H1 (cell line): ENCODE data around the gene FAM136A. TPM values are rescaled to one million over a fixed set of nuclear protein-coding genes. Genes with fewer than 3 reads are reported as not detected.

Experiments
- CTCF ChIA-PET: fragments of 300-600 bp; sonication (Branson Sonifier 250); formaldehyde crosslinking; loops from one replicate; lab custom pipeline; 2021; ENCODE audit not compliant: partially characterized antibody; lab: Charles Lee
- POLR2A ChIA-PET: fragments of 300-600 bp; sonication (Branson Sonifier 250); formaldehyde crosslinking; loops from one replicate; lab custom pipeline; 2021; ENCODE audit warnings: inconsistent platforms; ENCODE audit not compliant: partially characterized antibody; lab: Charles Lee
- DNase-seq, 2 experiments: peaks; one replicate each; pipeline versions ENCODE4 v3.0.0 to v3.0.0-alpha.2; 2010 to 2022; ENCODE audit warnings: low spot score in 2 of 2, low read depth in 1 of 2, mixed read lengths in 1 of 2
- FAIRE-seq: peaks from 2 replicates; lab custom pipeline; 2011; peaks lifted over from hg19 to GRCh38; lab: Jason Lieb, UNC
- H2AFZ ChIP-seq: 2 replicates; pipeline ENCODE4 v1.8.1; 2012; ENCODE audit warnings: low read length, inconsistent platforms
- H2AK5ac ChIP-seq: 2 replicates; pipeline ENCODE4 v1.6.1; 2013; ENCODE audit warnings: low read depth, low read length
- H2BK120ac ChIP-seq: replicated peaks from 2 replicates; pipeline ENCODE3; 2013; ENCODE audit warnings: low read depth, low read length, inconsistent platforms
- H2BK12ac ChIP-seq: 2 replicates; pipeline ENCODE4 v1.6.1; 2013; ENCODE audit warnings: low read depth, low read length
- H2BK15ac ChIP-seq: 2 replicates; pipeline ENCODE4 v1.6.1; 2013; ENCODE audit warnings: low read length
- H2BK20ac ChIP-seq: 2 replicates; pipeline ENCODE4 v1.6.1; 2013; ENCODE audit warnings: low read length
- H2BK5ac ChIP-seq: 2 replicates; pipeline ENCODE4 v1.6.1; 2013; ENCODE audit warnings: low read depth, low read length
- H3K14ac ChIP-seq: 2 replicates; pipeline ENCODE4 v1.6.1; 2013; ENCODE audit warnings: inconsistent platforms; ENCODE audit not compliant: insufficient read length
- H3K18ac ChIP-seq: 2 replicates; pipeline ENCODE4 v1.6.1; 2013; ENCODE audit warnings: low read length; ENCODE audit errors: extremely low read depth
- H3K23ac ChIP-seq: 2 replicates; pipeline ENCODE4 v1.6.1; 2013; ENCODE audit warnings: inconsistent platforms; ENCODE audit not compliant: insufficient read length
- H3K23me2 ChIP-seq: 2 replicates; pipeline ENCODE4 v1.6.1; 2013; ENCODE audit warnings: low read depth, low read length
- H3K27ac ChIP-seq: 2 replicates; pipeline ENCODE4 v1.6.1; 2011; ENCODE audit warnings: low read depth, low read length, inconsistent platforms
- H3K27me3 ChIP-seq, 4 experiments: replicated peaks in 1 of 4; 1 replicate in 1 of 4; 2 replicates in 3 of 4; pipeline versions ENCODE4 v1.6.1 to v1.8.1; 2011 to 2013; ENCODE audit warnings: low read length in 3 of 4, mild to moderate bottlenecking in 3 of 4, inconsistent platforms in 2 of 4, mixed read lengths in 2 of 4, moderate library complexity in 1 of 4; ENCODE audit not compliant: control insufficient read depth in 3 of 4, insufficient read depth in 3 of 4; ENCODE audit errors: extremely low read depth in 1 of 4
- H3K36me3 ChIP-seq, 4 experiments: 2 replicates each; pipeline versions ENCODE4 v1.6.1 to v1.8.1; 2011 to 2013; ENCODE audit warnings: mild to moderate bottlenecking in 4 of 4, low read length in 3 of 4, moderate library complexity in 2 of 4, control low read depth in 1 of 4, inconsistent platforms in 1 of 4; ENCODE audit not compliant: insufficient read depth in 4 of 4, control insufficient read depth in 2 of 4
- H3K4ac ChIP-seq: replicated peaks from 2 replicates; pipeline ENCODE3; 2013; ENCODE audit warnings: low read length, low read depth, mixed read lengths, inconsistent platforms; ENCODE audit not compliant: insufficient read length
- H3K4me1 ChIP-seq, 4 experiments: replicated peaks in 1 of 4; 1 replicate in 1 of 4; 2 replicates in 3 of 4; pipeline versions ENCODE4 v1.6.1 to v1.8.1; 2011 to 2013; ENCODE audit warnings: low read length in 3 of 4, inconsistent platforms in 2 of 4, mixed read lengths in 1 of 4; ENCODE audit not compliant: insufficient read depth in 4 of 4, control insufficient read depth in 3 of 4
- H3K4me2 ChIP-seq, 2 experiments: 2 replicates each; pipeline versions ENCODE4 v1.6.1 to v1.8.1; 2011 to 2013; ENCODE audit warnings: low read depth in 2 of 2, low read length in 2 of 2, control low read depth in 1 of 2, inconsistent platforms in 1 of 2, mild to moderate bottlenecking in 1 of 2; ENCODE audit not compliant: insufficient read depth in 1 of 2
- H3K4me3 ChIP-seq, 4 experiments: fragments of 200-600, 300-600 bp in 1 of 4; sonication (generic), shearing (Covaris generic), sonication (Bioruptor Twin) in 1 of 4; 2 replicates each; pipeline versions ENCODE4 v1.5.1 to v1.8.1; 2011 to 2016; ENCODE audit warnings: low read length in 4 of 4, low read depth in 3 of 4, control low read depth in 2 of 4, inconsistent platforms in 2 of 4, mild to moderate bottlenecking in 2 of 4, mixed read lengths in 1 of 4, moderate library complexity in 1 of 4; ENCODE audit not compliant: insufficient read depth in 2 of 4; ENCODE audit errors: extremely low read depth in 1 of 4
- H3K56ac ChIP-seq: replicated peaks from 2 replicates; pipeline ENCODE3; 2013; ENCODE audit warnings: low read depth, mild to moderate bottlenecking, mixed read lengths, low read length, inconsistent platforms; ENCODE audit not compliant: insufficient read length
- H3K79me1 ChIP-seq: 2 replicates; pipeline ENCODE4 v1.6.1; 2013; ENCODE audit warnings: low read depth, low read length, control low read depth
- H3K79me2 ChIP-seq, 2 experiments: 2 replicates each; pipeline versions ENCODE4 v1.6.1 to v1.8.1; 2012 to 2013; ENCODE audit warnings: low read length in 2 of 2, mild to moderate bottlenecking in 2 of 2, inconsistent platforms in 1 of 2; ENCODE audit not compliant: insufficient read depth in 2 of 2, control insufficient read depth in 1 of 2
- H3K9ac ChIP-seq, 4 experiments: replicated peaks in 1 of 4; 1 replicate in 1 of 4; 2 replicates in 3 of 4; pipeline versions ENCODE4 v1.6.1 to v1.8.1; 2011 to 2013; ENCODE audit warnings: low read depth in 3 of 4, low read length in 3 of 4, control low read depth in 2 of 4, mild to moderate bottlenecking in 2 of 4, moderate library complexity in 2 of 4, inconsistent platforms in 1 of 4; ENCODE audit errors: extremely low read depth in 1 of 4
- H3K9me3 ChIP-seq, 2 experiments: 2 replicates each; pipeline versions ENCODE4 v1.6.1 to v1.8.1; 2012 to 2013; ENCODE audit warnings: mild to moderate bottlenecking in 2 of 2, moderate library complexity in 2 of 2, control low read depth in 1 of 2, inconsistent platforms in 1 of 2, low read depth in 1 of 2, low read length in 1 of 2, mixed read lengths in 1 of 2; ENCODE audit not compliant: insufficient read depth in 2 of 2
- H4K20me1 ChIP-seq, 2 experiments: replicated peaks in 1 of 2; 2 replicates each; pipeline versions ENCODE3 to v1.8.1; 2011 to 2013; ENCODE audit warnings: inconsistent platforms in 2 of 2, low read length in 2 of 2, mild to moderate bottlenecking in 1 of 2; ENCODE audit not compliant: insufficient read depth in 2 of 2, control insufficient read depth in 1 of 2
- H4K5ac ChIP-seq: 2 replicates; pipeline ENCODE4 v1.6.1; 2013; ENCODE audit warnings: low read length, low read depth, mixed read lengths, inconsistent platforms; ENCODE audit not compliant: insufficient read length
- H4K8ac ChIP-seq: 2 replicates; pipeline ENCODE4 v1.8.0; 2013; ENCODE audit warnings: mild to moderate bottlenecking, moderate library complexity, low read length, inconsistent platforms; ENCODE audit not compliant: insufficient read depth; ENCODE audit errors: extremely low read depth
- H4K91ac ChIP-seq: replicated peaks from 2 replicates; pipeline ENCODE3; 2013; ENCODE audit warnings: low read length, mixed read lengths, inconsistent platforms; ENCODE audit not compliant: insufficient read length
- BRCA1 ChIP-seq: IDR thresholded peaks from 2 replicates; pipeline ENCODE4 v1.6.1; 2012; ENCODE audit warnings: low read depth, low read length, improper control_type of control experiment
- CBX5 ChIP-seq: fragments of 300-800, 300-1000 bp; sonication (generic); IDR thresholded peaks from 2 replicates; pipeline ENCODE4 v1.7.1; 2016; ENCODE audit warnings: antibody characterized with exemption, low read length, low read depth
- EGR1 ChIP-seq: IDR thresholded peaks from 2 replicates; pipeline ENCODE4 v1.6.1; 2011; ENCODE audit warnings: low read depth, low read length, borderline replicate concordance
- KDM1A ChIP-seq: fragments of 200-600, 300-600 bp; sonication (generic); IDR thresholded peaks from 2 replicates; pipeline ENCODE4 v1.7.1; 2016; ENCODE audit warnings: mild to moderate bottlenecking, low read length, borderline replicate concordance
- KDM4A ChIP-seq: IDR thresholded peaks from one replicate; pipeline ENCODE4 v1.7.1; 2012; ENCODE audit warnings: low read depth, mild to moderate bottlenecking, moderate library complexity, low read length, inconsistent platforms; ENCODE audit not compliant: severe bottlenecking
- MAFK ChIP-seq: IDR thresholded peaks from 2 replicates; pipeline ENCODE4 v1.6.1; 2012; ENCODE audit warnings: low read depth, mild to moderate bottlenecking, improper control_type of control experiment, low read length
- WGBS, 2 experiments: shearing (Covaris generic) in 1 of 2; methylation state at CpG; one replicate each; pipeline versions ENCODE4 v1.1.6 to v1.1.7; 2013 to 2015; ENCODE audit warnings: low lambda C conversion rate in 2 of 2, mixed read lengths in 2 of 2, inconsistent platforms in 1 of 2, low coverage in 1 of 2, missing lambda C conversion rate in 1 of 2; ENCODE audit not compliant: insufficient replicate concordance in 2 of 2, insufficient coverage in 1 of 2, insufficient read length in 1 of 2; ENCODE audit errors: extremely low coverage in 1 of 2, missing lambda C conversion rate in 1 of 2; 5-methylcytosine and 5-hydroxymethylcytosine counted together
- polyA plus RNA-seq, 7 experiments: library from polyadenylated mRNA; depleted of rRNA in 3 of 7; stranded (reverse) in 5 of 7; unstranded in 2 of 7; fragments of >200 nt in 5 of 7; fragments of 200-250 nt in 2 of 7; gene quantifications; 1 replicate in 5 of 7; 2 replicates in 1 of 7; 4 replicates in 1 of 7; pipeline versions ENCODE4 v1.2.1 to v1.2.3, GENCODE V29; 2011 to 2013; ENCODE audit warnings: missing spikeins in 2 of 7, mixed read lengths in 2 of 7
- total RNA-seq: library from RNA; stranded (reverse); fragmentation: NEBNext Ultra II Directional; extraction: Animal tissue kit (Norgen Biotek cat#: 25700); gene quantifications from 2 replicates; pipeline ENCODE4 v1.2.1, GENCODE V29; 2021
- TF ChIP-seq, protein P1 (sequence below): IDR thresholded peaks from 2 replicates; pipeline ENCODE4 v1.6.1; 2012; ENCODE audit warnings: inconsistent platforms

FAM136A gene
- total and polyA plus RNA-seq, 2 of the 8 experiments (the other 6 are each of a cell fraction or from before 2014, with no cell fraction given), result 58.2 to 122 TPM

DNA sequence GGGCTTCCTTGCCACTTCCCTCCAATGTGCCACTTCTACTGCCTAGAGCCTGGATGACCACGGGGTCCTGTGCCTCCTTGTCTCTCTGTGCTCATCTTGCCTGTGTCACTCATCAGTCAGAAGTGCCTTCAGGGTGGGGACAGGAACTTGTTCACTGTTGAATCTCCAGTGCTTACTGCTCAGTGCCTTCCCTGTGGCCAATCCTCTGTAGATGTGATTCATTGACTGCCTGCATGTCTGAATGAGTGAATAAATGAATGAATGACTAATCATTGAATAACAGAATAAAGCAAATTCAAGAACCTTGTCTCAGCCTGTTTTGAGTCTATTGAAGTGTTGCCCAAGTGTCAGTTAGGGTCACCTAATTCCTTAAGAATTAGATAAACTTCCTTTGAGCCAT, 42.3 kb upstream of the FAM136A start:
- POLR2A ChIA-PET, result no interaction called here
- Histone ChIP-seq H3K18ac (no peak overlapping the region), H2AK5ac (no peak overlapping the region), H3K23ac (no peak overlapping the region), H2BK5ac (no peak overlapping the region), H3K79me2 (no peaks in the 10 kb centered on the region), H3K23me2 (no peaks in the 10 kb centered on the region), H4K20me1 (no peaks in the 10 kb centered on the region), H3K27me3 (peaks cover 0 to 3% (median 0%) of the 10 kb centered on the region in 4 experiments; a peak in 2 of 7 replicates), H3K27ac (no peak overlapping the region), H2BK12ac (no peak overlapping the region), H2BK15ac (no peak overlapping the region), H3K4ac (no peak overlapping the region), H3K14ac (no peak overlapping the region), H3K4me1 (no peaks in the 10 kb centered on the region), H3K56ac (no peak overlapping the region), H3K9ac (no peak overlapping the region), H4K91ac (no peak overlapping the region), H3K36me3 (no peaks in the 10 kb centered on the region), H2AFZ (no peak overlapping the region), H3K4me3 (no peak overlapping the region), H3K9me3 (no peaks in the 10 kb centered on the region), H2BK120ac (no peak overlapping the region), H4K8ac (no peak overlapping the region), H3K4me2 (no peak overlapping the region), H2BK20ac (no peak overlapping the region), H4K5ac (no peak overlapping the region), H3K79me1 (no peaks in the 10 kb centered on the region)
- no peak for FAIRE-seq
- TF ChIP-seq KDM1A, result no peak
- TF ChIP-seq, protein P1, sequence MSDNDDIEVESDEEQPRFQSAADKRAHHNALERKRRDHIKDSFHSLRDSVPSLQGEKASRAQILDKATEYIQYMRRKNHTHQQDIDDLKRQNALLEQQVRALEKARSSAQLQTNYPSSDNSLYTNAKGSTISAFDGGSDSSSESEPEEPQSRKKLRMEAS, result no peak
- TF ChIP-seq MAFK, result no peak
- TF ChIP-seq CBX5, result no peak
- TF ChIP-seq KDM4A, result no peak
- TF ChIP-seq BRCA1, result no peak
- TF ChIP-seq EGR1, result no peak
- no peak for DNase-seq
- 73% methylated on average over 1 of the region's 1 CpG; no CpG with 5 or more reads in 1 of the 2 experiments for WGBS, 2 experiments
- CTCF ChIA-PET, result interaction anchor here (1.3 to 5.2 kb wide), 3 partner anchors 13 to 302 kb away, joined by 4 to 67 read pairs (median 4); no protein-coding TSS in a partner anchor
